Suprapubic skin (tissue), 4 donors: ENCODE measurements around the gene TGM6.

Source experiments
- CTCF ChIP-seq, 2 donors: fragments of 200-600 bp in 1 of 2; fragments of 450-650 bp in 1 of 2; sonication (generic) in 1 of 2; IDR thresholded peaks; one replicate each; pipeline ENCODE4 v1.5.1; 2016 to 2019; ENCODE audit warnings: antibody characterized with exemption in 2 of 2, mild to moderate bottlenecking in 1 of 2, moderate library complexity in 1 of 2
- EP300 ChIP-seq: sonication (generic); formaldehyde crosslinking; IDR thresholded peaks from one replicate; pipeline ENCODE4 v1.6.1; 2017; ENCODE audit warnings: antibody characterized with exemption
- POLR2A ChIP-seq, 2 donors: fragments of 450-650 bp; IDR thresholded peaks; one replicate each; pipeline ENCODE4 v1.6.1; 2017; ENCODE audit warnings: antibody characterized with exemption in 2 of 2, mild to moderate bottlenecking in 2 of 2, moderate library complexity in 2 of 2
- POLR2AphosphoS5 ChIP-seq, 3 donors: sonication (generic); formaldehyde crosslinking; IDR thresholded peaks; one replicate each; pipeline ENCODE4 v1.6.1; 2017; ENCODE audit warnings: antibody characterized with exemption in 3 of 3

GRCh38 chr20:2357114-2357513, 23.6 kb upstream of the TGM6 start:
- TF ChIP-seq CTCF (IDR thresholded peaks at IDR 0.05) (no peak), POLR2AphosphoS5 (IDR thresholded peaks at IDR 0.05) (no peak), POLR2A (IDR thresholded peaks at IDR 0.05) (no peak), EP300 (no peak)
